HL-60 (cell line): Measurements from ENCODE around the gene LRP5.
"Not testable (repeated sequence)": the region's sequence is repeated elsewhere in the genome, so short reads cannot be mapped to it uniquely, and the experiment has no call there.

Source experiments
- CTCF ChIP-seq: IDR thresholded peaks from one replicate; pipeline ENCODE4 v1.5.1; 2011; ENCODE audit warnings: low read length, control low read depth, inconsistent platforms; ENCODE audit not compliant: insufficient read depth
- GABPA ChIP-seq: IDR thresholded peaks from 2 replicates; pipeline ENCODE4 v1.6.1; 2012; ENCODE audit warnings: low read depth
- POLR2AphosphoS5 ChIP-seq: IDR thresholded peaks from 2 replicates; pipeline ENCODE4 v1.6.1; 2012; ENCODE audit warnings: low read depth

DNA sequence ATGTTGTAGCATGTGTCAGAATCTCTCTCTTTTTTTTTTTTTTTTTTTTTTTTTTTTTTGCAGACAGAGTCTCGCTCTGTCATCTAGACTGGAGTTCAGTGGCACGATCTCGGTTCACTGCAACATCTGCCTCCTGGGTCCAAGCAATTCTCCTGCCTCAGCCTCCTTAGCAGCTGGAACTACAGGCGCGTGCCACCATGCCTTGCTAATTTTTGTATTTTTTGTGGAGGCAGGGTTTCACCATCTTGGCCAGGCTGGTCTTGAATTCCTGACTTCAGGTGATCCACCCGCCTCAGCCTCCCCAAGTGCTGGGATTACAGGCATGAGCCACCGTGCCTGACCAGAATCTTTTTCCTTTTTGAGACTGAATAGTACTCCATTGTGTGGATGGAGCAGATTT lies 32.4 kb downstream of the LRP5 start:
- TF ChIP-seq CTCF, POLR2AphosphoS5, GABPA: not testable (repeated sequence)
